ENCODE results near the gene FGD2. TPM values are rescaled to one million over a fixed set of nuclear protein-coding genes. Genes with fewer than 3 reads are reported as not detected.

Gene FGD2
- total and polyA plus RNA-seq, 2 donors (not counting 1 experiment from before 2014, with no cell fraction given): 352 to 682 TPM

DNA sequence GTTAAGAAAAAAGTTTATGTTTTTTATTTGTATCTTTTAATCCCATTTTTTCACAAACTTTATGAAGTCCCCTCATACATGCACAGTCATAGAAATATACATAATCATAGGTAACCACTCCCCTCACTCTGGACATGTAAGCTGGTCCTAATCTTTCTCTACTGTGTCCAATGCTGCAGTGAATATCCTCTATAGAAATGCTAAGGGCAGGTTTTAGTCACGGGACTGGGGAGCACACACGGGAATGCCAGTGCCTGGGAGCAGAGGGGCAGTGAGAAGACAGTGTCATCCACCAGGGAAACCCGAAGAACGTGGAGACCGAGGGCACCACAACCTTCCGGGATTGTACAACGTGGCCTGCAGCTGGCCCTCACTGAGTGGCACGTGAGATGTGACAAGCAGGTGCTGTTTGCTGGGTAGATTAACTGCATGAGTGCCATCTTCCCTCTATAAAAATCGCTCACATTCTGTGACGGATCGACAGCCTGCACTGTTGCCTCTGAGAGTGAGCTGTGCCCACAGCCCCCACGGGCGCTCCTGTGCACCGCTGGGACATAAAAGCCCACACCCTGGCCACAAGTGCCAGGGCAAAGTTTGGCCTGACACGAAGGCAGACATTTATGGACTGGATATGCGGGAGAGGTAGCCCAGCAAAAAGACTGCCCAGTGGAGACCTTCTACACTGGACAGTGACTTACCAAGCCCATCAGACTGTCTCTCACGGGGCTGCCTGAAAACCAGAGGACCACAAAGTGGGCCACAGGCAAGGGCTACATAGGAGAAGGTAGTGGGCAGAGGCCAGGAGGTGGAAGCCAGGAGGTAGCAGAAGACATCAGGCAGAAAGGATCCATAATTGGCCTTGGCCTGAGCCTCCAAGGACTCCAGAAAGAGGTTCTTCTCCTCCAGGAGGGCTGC is 63.2 kb downstream of the FGD2 start:
- 43% methylated on average over 15 of the region's 17 CpGs for WGBS (ENCODE audit: insufficient coverage)
- Histone ChIP-seq H3K4me1 (ENCODE audit: control insufficient read depth in 2 of 2, insufficient read depth in 2 of 2, low read length in 2 of 2) (peaks cover 5 to 11% of the 10 kb centered on the region in 2 donors), H3K4me2 (replicated peaks; ENCODE audit: low read depth, low read length, poor library complexity, severe bottlenecking) (no peak overlapping the region), H4K20me1 (ENCODE audit: control insufficient read depth, insufficient read depth, low read length, poor library complexity, severe bottlenecking) (no peaks in the 10 kb centered on the region), H2AFZ (ENCODE audit: insufficient read depth, low read depth, low read length, poor library complexity, severe bottlenecking) (no peak overlapping the region), H3K27me3 (replicated peaks in 1 of 4; ENCODE audit: control extremely low read depth in 1 of 4, control insufficient read depth in 3 of 4, insufficient read depth in 4 of 4, low read length in 3 of 4) (no peaks in the 10 kb centered on the region), H3K36me3 (replicated peaks in 1 of 2; ENCODE audit: control extremely low read depth in 1 of 2, control insufficient read depth in 1 of 2, extremely low read depth in 1 of 2, insufficient read depth in 2 of 2, low read length in 1 of 2) (no peaks in the 10 kb centered on the region), H3K9me3 (ENCODE audit: control extremely low read depth in 1 of 3, control insufficient read depth in 2 of 3, insufficient read depth in 1 of 3, low read length in 2 of 3) (no peaks in the 10 kb centered on the region), H3K9ac (ENCODE audit: low read length) (no peak overlapping the region), H3K4me3 (ENCODE audit: control extremely low read depth in 1 of 5, extremely low read depth in 1 of 5, insufficient read depth in 1 of 5, low read depth in 2 of 5, low read length in 4 of 5) (no peak overlapping the region), H3K79me2 (ENCODE audit: control insufficient read depth, insufficient read depth, low read length) (no peaks in the 10 kb centered on the region), H3K27ac (ENCODE audit: low read length in 2 of 2) (no peak overlapping the region)
- ChIA-PET CTCF (interaction anchor here (1.0 to 2.7 kb wide), 3 partner anchors 17 to 141 kb away, joined by 3 to 13 read pairs (median 5); no protein-coding TSS in a partner anchor), POLR2A (no interaction called here)
- Mint-ChIP-seq H3K4me3 (no peak overlapping the region), H3K27ac (no peak overlapping the region), H3K27me3 (no peaks in the 10 kb centered on the region), H3K9me3 (ENCODE audit: insufficient read depth) (no peaks in the 10 kb centered on the region), H3K4me1 (peaks cover 17% of the 10 kb centered on the region)
- no peak for TF ChIP-seq EZH2 (IDR thresholded peaks at IDR 0.05; ENCODE audit: borderline replicate concordance, insufficient read depth, low read depth, low read length, poor library complexity, severe bottlenecking)
- TF ChIP-seq, protein P1, sequence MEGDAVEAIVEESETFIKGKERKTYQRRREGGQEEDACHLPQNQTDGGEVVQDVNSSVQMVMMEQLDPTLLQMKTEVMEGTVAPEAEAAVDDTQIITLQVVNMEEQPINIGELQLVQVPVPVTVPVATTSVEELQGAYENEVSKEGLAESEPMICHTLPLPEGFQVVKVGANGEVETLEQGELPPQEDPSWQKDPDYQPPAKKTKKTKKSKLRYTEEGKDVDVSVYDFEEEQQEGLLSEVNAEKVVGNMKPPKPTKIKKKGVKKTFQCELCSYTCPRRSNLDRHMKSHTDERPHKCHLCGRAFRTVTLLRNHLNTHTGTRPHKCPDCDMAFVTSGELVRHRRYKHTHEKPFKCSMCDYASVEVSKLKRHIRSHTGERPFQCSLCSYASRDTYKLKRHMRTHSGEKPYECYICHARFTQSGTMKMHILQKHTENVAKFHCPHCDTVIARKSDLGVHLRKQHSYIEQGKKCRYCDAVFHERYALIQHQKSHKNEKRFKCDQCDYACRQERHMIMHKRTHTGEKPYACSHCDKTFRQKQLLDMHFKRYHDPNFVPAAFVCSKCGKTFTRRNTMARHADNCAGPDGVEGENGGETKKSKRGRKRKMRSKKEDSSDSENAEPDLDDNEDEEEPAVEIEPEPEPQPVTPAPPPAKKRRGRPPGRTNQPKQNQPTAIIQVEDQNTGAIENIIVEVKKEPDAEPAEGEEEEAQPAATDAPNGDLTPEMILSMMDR (IDR thresholded peaks at IDR 0.05): no peak
- ATAC-seq (ENCODE audit: low read depth) (no peak), DNase-seq (no peak)
- intact Hi-C loops (cut with micrococcal nuclease): no loop called here

DNA sequence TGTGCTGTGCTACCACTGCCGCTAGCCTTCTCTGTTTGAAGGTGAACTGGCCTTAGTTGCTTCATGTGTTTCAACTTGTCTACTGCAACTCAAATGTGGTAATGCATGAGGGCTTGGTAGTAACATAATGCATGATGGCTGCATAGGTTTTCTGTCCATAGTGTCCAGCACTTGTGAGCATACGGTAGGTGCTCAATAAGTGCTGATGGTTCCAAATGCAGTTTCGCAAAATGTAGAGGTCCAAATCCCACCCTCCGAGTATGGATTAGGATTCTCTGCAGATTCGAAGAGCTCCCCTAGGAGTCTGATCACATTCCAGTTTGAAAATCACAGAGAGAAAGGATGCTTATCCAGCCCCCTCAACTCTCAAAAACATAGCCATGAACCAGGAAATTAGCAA is 64.2 kb downstream of the FGD2 start:
- 75% methylated on average over 4 of the region's 5 CpGs for WGBS (ENCODE audit: insufficient coverage)
- CTCF ChIA-PET: interaction anchor here (1.1 to 1.3 kb wide), 2 partner anchors 51 to 387 kb away, joined by 3 to 4 read pairs; no protein-coding TSS in a partner anchor
- intact Hi-C loops (cut with micrococcal nuclease): no loop called here

More for the DNA sequence above, 64.2 kb downstream of the FGD2 start:
- H3K9me3 Mint-ChIP-seq (ENCODE audit: insufficient read depth): no peaks in the 10 kb centered on the region
- H3K4me2 ChIP-seq (replicated peaks; ENCODE audit: low read depth, low read length, poor library complexity, severe bottlenecking): no peak overlapping the region
- no peak for TF ChIP-seq EZH2 (IDR thresholded peaks at IDR 0.05; ENCODE audit: borderline replicate concordance, insufficient read depth, low read depth, low read length, poor library complexity, severe bottlenecking)
- TF ChIP-seq, protein P1 (IDR thresholded peaks at IDR 0.05): no peak
- H3K4me3 ChIP-seq (ENCODE audit: control extremely low read depth in 1 of 5, extremely low read depth in 1 of 5, insufficient read depth in 1 of 5, low read depth in 2 of 5, low read length in 4 of 5): no peak overlapping the region
- no peaks in the 10 kb centered on the region for H3K27me3 ChIP-seq (replicated peaks in 1 of 4; ENCODE audit: control extremely low read depth in 1 of 4, control insufficient read depth in 3 of 4, insufficient read depth in 4 of 4, low read length in 3 of 4)
- no peaks in the 10 kb centered on the region for H4K20me1 ChIP-seq (ENCODE audit: control insufficient read depth, insufficient read depth, low read length, poor library complexity, severe bottlenecking)
- H2AFZ ChIP-seq (ENCODE audit: insufficient read depth, low read depth, low read length, poor library complexity, severe bottlenecking): no peak overlapping the region
- peaks cover 5 to 11% of the 10 kb centered on the region in 2 donors for H3K4me1 ChIP-seq (ENCODE audit: control insufficient read depth in 2 of 2, insufficient read depth in 2 of 2, low read length in 2 of 2)
- ATAC-seq (ENCODE audit: low read depth): no peak
- no peaks in the 10 kb centered on the region for H3K9me3 ChIP-seq (ENCODE audit: control extremely low read depth in 1 of 3, control insufficient read depth in 2 of 3, insufficient read depth in 1 of 3, low read length in 2 of 3)
- no peaks in the 10 kb centered on the region for H3K79me2 ChIP-seq (ENCODE audit: control insufficient read depth, insufficient read depth, low read length)
- H3K27ac Mint-ChIP-seq: no peak overlapping the region
- H3K4me3 Mint-ChIP-seq: no peak overlapping the region
- no peaks in the 10 kb centered on the region for H3K36me3 ChIP-seq (replicated peaks in 1 of 2; ENCODE audit: control extremely low read depth in 1 of 2, control insufficient read depth in 1 of 2, extremely low read depth in 1 of 2, insufficient read depth in 2 of 2, low read length in 1 of 2)
- no peaks in the 10 kb centered on the region for H3K27me3 Mint-ChIP-seq
- peaks cover 17% of the 10 kb centered on the region for H3K4me1 Mint-ChIP-seq
- POLR2A ChIA-PET: no interaction called here
- H3K27ac ChIP-seq (ENCODE audit: low read length in 2 of 2): no peak overlapping the region
- no peak overlapping the region for H3K9ac ChIP-seq (ENCODE audit: low read length)
- no peak for DNase-seq
